ENCODE data around the gene TCF21.

DNA sequence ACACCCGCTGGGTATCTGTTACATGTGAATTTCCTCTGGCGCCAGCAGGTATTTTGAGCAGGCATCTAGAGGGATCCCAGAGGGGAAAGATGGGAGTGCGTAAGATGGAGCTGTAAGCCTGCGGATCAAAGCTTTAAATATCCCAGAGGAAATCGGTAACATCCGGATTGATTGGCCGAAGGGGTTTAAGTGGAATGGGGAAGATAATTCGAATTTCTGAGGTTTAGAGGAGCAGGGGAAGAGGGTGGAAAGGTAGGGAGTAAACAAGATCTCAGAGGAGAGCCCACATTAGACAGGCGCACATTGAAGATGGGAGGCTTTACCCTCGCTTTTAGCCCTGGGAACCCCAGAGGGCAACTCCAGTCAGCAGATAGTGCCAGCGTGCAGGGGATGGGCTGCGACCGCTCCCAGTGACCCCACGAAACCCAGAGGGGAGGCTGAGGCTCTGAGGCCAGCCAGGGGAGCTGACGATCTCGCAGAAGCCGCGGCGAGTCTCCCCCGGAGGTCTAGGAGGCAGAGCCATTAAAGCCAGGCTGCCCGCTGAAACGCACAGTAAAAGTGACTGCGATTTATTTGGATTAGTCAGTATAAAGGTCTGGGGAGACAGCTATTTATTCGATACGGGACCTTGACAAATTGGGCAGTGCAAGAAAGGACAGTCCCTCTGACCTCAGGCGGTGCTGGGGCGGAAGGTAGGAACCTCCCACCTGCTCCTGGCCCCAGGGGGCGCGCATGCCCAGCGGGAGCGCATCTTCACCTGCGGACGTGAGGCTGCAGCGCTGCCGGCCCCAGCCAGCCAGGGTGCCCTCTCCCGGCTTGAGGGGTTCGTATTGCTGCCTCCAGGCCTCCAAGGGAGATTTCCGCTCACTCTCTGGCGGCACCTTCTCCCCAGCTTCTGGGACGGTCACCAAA, 34.3 kb upstream of the TCF21 start:
- TF ChIP-seq, protein P1, sequence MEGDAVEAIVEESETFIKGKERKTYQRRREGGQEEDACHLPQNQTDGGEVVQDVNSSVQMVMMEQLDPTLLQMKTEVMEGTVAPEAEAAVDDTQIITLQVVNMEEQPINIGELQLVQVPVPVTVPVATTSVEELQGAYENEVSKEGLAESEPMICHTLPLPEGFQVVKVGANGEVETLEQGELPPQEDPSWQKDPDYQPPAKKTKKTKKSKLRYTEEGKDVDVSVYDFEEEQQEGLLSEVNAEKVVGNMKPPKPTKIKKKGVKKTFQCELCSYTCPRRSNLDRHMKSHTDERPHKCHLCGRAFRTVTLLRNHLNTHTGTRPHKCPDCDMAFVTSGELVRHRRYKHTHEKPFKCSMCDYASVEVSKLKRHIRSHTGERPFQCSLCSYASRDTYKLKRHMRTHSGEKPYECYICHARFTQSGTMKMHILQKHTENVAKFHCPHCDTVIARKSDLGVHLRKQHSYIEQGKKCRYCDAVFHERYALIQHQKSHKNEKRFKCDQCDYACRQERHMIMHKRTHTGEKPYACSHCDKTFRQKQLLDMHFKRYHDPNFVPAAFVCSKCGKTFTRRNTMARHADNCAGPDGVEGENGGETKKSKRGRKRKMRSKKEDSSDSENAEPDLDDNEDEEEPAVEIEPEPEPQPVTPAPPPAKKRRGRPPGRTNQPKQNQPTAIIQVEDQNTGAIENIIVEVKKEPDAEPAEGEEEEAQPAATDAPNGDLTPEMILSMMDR (IDR thresholded peaks at IDR 0.05), result no peak
- TF ChIP-seq POLR2A (IDR thresholded peaks at IDR 0.05), result no peak

All from right lobe of liver (tissue), 4 donors.